Measurements from ENCODE around the gene DUOX2. TPM values are rescaled to one million over a fixed set of nuclear protein-coding genes. Genes with fewer than 3 reads are reported as not detected.

Gene DUOX2
- total and polyA plus RNA-seq, 2 donors (not counting 1 experiment from before 2014, with no cell fraction given) = 0.32 TPM; not detected in 1

GRCh38 chr15:45130291-45131000 is 16.5 kb upstream of the DUOX2 start:
- DNase-seq (no peak), ATAC-seq (ENCODE audit: low read depth) (no peak)
- no peaks in the 10 kb centered on the region for H3K79me2 ChIP-seq (ENCODE audit: control insufficient read depth, insufficient read depth, low read length)
- H3K9ac ChIP-seq (ENCODE audit: low read length) = no peak overlapping the region
- no peaks in the 10 kb centered on the region for H3K36me3 ChIP-seq (replicated peaks in 1 of 2; ENCODE audit: control extremely low read depth in 1 of 2, control insufficient read depth in 1 of 2, extremely low read depth in 1 of 2, insufficient read depth in 2 of 2, low read length in 1 of 2)
- peaks cover 0 to 69% (median 38%) of the 10 kb centered on the region in 4 experiments for H3K27me3 ChIP-seq (replicated peaks in 1 of 4; ENCODE audit: control extremely low read depth in 1 of 4, control insufficient read depth in 3 of 4, insufficient read depth in 4 of 4, low read length in 3 of 4)
- H3K4me1 Mint-ChIP-seq = peaks cover 16% of the 10 kb centered on the region
- no peak for TF ChIP-seq EZH2 (IDR thresholded peaks at IDR 0.05; ENCODE audit: borderline replicate concordance, insufficient read depth, low read depth, low read length, poor library complexity, severe bottlenecking)
- TF ChIP-seq CTCF (IDR thresholded peaks at IDR 0.05) = no peak
- peaks cover 0 to 11% (median 0%) of the 10 kb centered on the region in 3 donors for H3K9me3 ChIP-seq (ENCODE audit: control extremely low read depth in 1 of 3, control insufficient read depth in 2 of 3, insufficient read depth in 1 of 3, low read length in 2 of 3)
- H3K4me1 ChIP-seq (ENCODE audit: control insufficient read depth in 2 of 2, insufficient read depth in 2 of 2, low read length in 2 of 2) = peaks cover 20 to 31% of the 10 kb centered on the region in 2 donors
- peak overlapping the region; percentile 77 for H3K4me3 Mint-ChIP-seq
- ChIA-PET CTCF (interaction anchor here (0.6 to 6.1 kb wide), 3 partner anchors 9 to 321 kb away, joined by 4 to 33 read pairs (median 5); no protein-coding TSS in a partner anchor), POLR2A (interaction anchor here (0.6 kb wide), 1 partner anchor 146 kb away, joined by 5 read pairs; no protein-coding TSS in a partner anchor)
- no peaks in the 10 kb centered on the region for H4K20me1 ChIP-seq (ENCODE audit: control insufficient read depth, insufficient read depth, low read length, poor library complexity, severe bottlenecking)
- peak overlapping the region; percentile 71 for H3K4me2 ChIP-seq (replicated peaks; ENCODE audit: low read depth, low read length, poor library complexity, severe bottlenecking)
- no peak overlapping the region for H3K4me3 ChIP-seq (ENCODE audit: control extremely low read depth in 1 of 5, extremely low read depth in 1 of 5, insufficient read depth in 1 of 5, low read depth in 2 of 5, low read length in 4 of 5)
- intact Hi-C loops (cut with micrococcal nuclease) = no loop called here
- no peak overlapping the region for H2AFZ ChIP-seq (ENCODE audit: insufficient read depth, low read depth, low read length, poor library complexity, severe bottlenecking)
- no peak overlapping the region for H3K27ac Mint-ChIP-seq
- no peak overlapping the region for H3K27ac ChIP-seq (ENCODE audit: low read length in 2 of 2)
- peaks cover 73% of the 10 kb centered on the region for H3K27me3 Mint-ChIP-seq
- H3K9me3 Mint-ChIP-seq (ENCODE audit: insufficient read depth) = no peaks in the 10 kb centered on the region
- WGBS (ENCODE audit: insufficient coverage) = 100% methylated on average over 2 of the region's 7 CpGs

DNA sequence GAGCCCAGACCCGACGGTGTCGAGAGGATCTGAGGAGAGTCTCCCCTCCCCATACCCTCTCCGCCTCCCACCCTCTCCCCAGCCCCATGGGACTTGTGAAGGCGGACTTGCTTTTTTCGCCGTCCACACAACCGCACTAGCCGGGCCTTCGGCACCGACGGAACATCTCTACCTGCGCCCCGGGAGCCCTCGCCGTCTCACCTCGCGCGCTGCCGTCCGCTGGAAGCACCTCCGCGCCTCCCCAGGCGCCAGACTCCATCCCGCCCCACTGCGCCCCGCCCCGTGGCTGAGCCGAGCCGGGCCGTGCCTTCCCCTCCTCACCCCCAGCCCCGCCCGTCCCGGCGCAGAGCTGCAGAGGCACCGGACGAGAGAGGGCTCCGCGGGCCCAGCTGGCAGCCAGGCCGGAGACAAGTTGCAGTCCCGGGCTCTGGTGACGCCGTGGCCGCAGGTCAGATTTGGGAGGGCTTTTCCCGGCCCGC is 15.7 kb upstream of the DUOX2 start, which contains the start of the genes DUOX1 and DUOXA1:
DUOX1 (plus strand) TSS at position 344 of the 479 bp plus-strand sequence. CDS start 1,973 bp downstream, outside the sequence.
DUOXA1 (minus strand) TSS at position 229 of the 479 bp plus-strand sequence. CDS start 6,865 bp downstream, outside the sequence.
- DNase-seq (peak; percentile 41), ATAC-seq (ENCODE audit: low read depth) (peak; percentile 72)
- Histone ChIP-seq H3K27me3 (replicated peaks in 1 of 4; ENCODE audit: control extremely low read depth in 1 of 4, control insufficient read depth in 3 of 4, insufficient read depth in 4 of 4, low read length in 3 of 4) (peaks cover 0 to 69% (median 38%) of the 10 kb centered on the region in 4 experiments), H3K36me3 (replicated peaks in 1 of 2; ENCODE audit: control extremely low read depth in 1 of 2, control insufficient read depth in 1 of 2, extremely low read depth in 1 of 2, insufficient read depth in 2 of 2, low read length in 1 of 2) (no peaks in the 10 kb centered on the region), H3K27ac (ENCODE audit: low read length in 2 of 2) (no peak within 1 kb of the TSS), H3K4me1 (ENCODE audit: control insufficient read depth in 2 of 2, insufficient read depth in 2 of 2, low read length in 2 of 2) (peaks cover 16 to 24% of the 10 kb centered on the region in 2 donors), H2AFZ (ENCODE audit: insufficient read depth, low read depth, low read length, poor library complexity, severe bottlenecking) (peak within 1 kb of the TSS; percentile 51), H3K79me2 (ENCODE audit: control insufficient read depth, insufficient read depth, low read length) (no peaks in the 10 kb centered on the region), H3K4me2 (replicated peaks; ENCODE audit: low read depth, low read length, poor library complexity, severe bottlenecking) (peak within 1 kb of the TSS; percentile 71), H3K9me3 (ENCODE audit: control extremely low read depth in 1 of 3, control insufficient read depth in 2 of 3, insufficient read depth in 1 of 3, low read length in 2 of 3) (peaks cover 0 to 8% (median 0%) of the 10 kb centered on the region in 3 donors), H4K20me1 (ENCODE audit: control insufficient read depth, insufficient read depth, low read length, poor library complexity, severe bottlenecking) (no peaks in the 10 kb centered on the region), H3K4me3 (ENCODE audit: control extremely low read depth in 1 of 5, extremely low read depth in 1 of 5, insufficient read depth in 1 of 5, low read depth in 2 of 5, low read length in 4 of 5) (peak within 1 kb of the TSS in 3 of 5 experiments; percentile 11 to 35 (median 33)), H3K9ac (ENCODE audit: low read length) (peak within 1 kb of the TSS; percentile 42)
- intact Hi-C loops (cut with micrococcal nuclease) = no loop called here
- CTCF ChIA-PET = interaction anchor here (6.1 kb wide), 1 partner anchor 12 kb away, joined by 33 read pairs; no protein-coding TSS in a partner anchor
- Mint-ChIP-seq H3K27me3 (peaks cover 77% of the 10 kb centered on the region), H3K27ac (no peak within 1 kb of the TSS), H3K4me3 (peak within 1 kb of the TSS; percentile 77), H3K9me3 (ENCODE audit: insufficient read depth) (no peaks in the 10 kb centered on the region), H3K4me1 (peaks cover 13% of the 10 kb centered on the region)
- TF ChIP-seq CTCF (IDR thresholded peaks at IDR 0.05) (no peak), EZH2 (IDR thresholded peaks at IDR 0.05; ENCODE audit: borderline replicate concordance, insufficient read depth, low read depth, low read length, poor library complexity, severe bottlenecking) (no peak)
- POLR2A ChIA-PET = no interaction called here
- 11% methylated on average over 30 of the region's 46 CpGs for WGBS (ENCODE audit: insufficient coverage)

Data from B cell (primary cell).